Endothelial cell of umbilical vein (primary cell): Measurements from ENCODE around the gene TICAM2. TPM values are rescaled to one million over a fixed set of nuclear protein-coding genes. Genes with fewer than 3 reads are reported as not detected.

Experiments
- BruUV-seq: library from RNA; stranded (reverse); fragments of 400-500 nt; replicated peaks from 2 replicates; lab custom pipeline; 2021; lab: Mats Ljungman, UMichigan
- CTCF ChIA-PET: fragments of 300-600, 350-600 bp; sonication (Branson Sonifier 250); formaldehyde crosslinking; loops from one replicate; lab custom pipeline; 2021; ENCODE audit warnings: antibody characterized with exemption, inconsistent platforms; lab: Charles Lee
- POLR2A ChIA-PET: fragments of 300-600, 350-600 bp; sonication (Branson Sonifier 250); formaldehyde crosslinking; loops from one replicate; lab custom pipeline; 2021; ENCODE audit warnings: antibody characterized with exemption, inconsistent platforms; lab: Charles Lee
- DNase-seq: peaks from one replicate; pipeline ENCODE4 v3.0.0-alpha.2; 2011; ENCODE audit warnings: low read depth, low spot score
- FAIRE-seq: peaks from 2 replicates; lab custom pipeline; 2011; peaks lifted over from hg19 to GRCh38; lab: Jason Lieb, UNC
- H2AFZ ChIP-seq: 2 replicates; pipeline ENCODE4 v1.6.0; 2012; ENCODE audit warnings: low read depth, low read length, control low read depth, inconsistent platforms
- H3K27ac ChIP-seq: 2 replicates; pipeline ENCODE4 v1.5.1; 2011; ENCODE audit warnings: low read depth, mild to moderate bottlenecking, control low read depth, low read length, moderate library complexity; ENCODE audit not compliant: insufficient read depth
- H3K27me3 ChIP-seq, 2 experiments: 2 replicates each; pipeline versions ENCODE4 v1.6.0 to v1.6.1; 2011; ENCODE audit warnings: low read length in 2 of 2, mixed read lengths in 1 of 2; ENCODE audit not compliant: control insufficient read depth in 2 of 2, insufficient read depth in 2 of 2
- H3K36me3 ChIP-seq, 2 experiments: 2 replicates in 1 of 2; 3 replicates in 1 of 2; pipeline ENCODE4 v1.5.1; 2011; ENCODE audit warnings: low read length in 2 of 2, mild to moderate bottlenecking in 1 of 2, moderate library complexity in 1 of 2; ENCODE audit not compliant: control insufficient read depth in 2 of 2, insufficient read depth in 2 of 2; ENCODE audit errors: extremely low read depth in 1 of 2
- H3K4me1 ChIP-seq: 3 replicates; pipeline ENCODE4 v1.5.1; 2011; ENCODE audit warnings: mild to moderate bottlenecking, low read length; ENCODE audit not compliant: control insufficient read depth, insufficient read depth; ENCODE audit errors: extremely low read depth
- H3K4me2 ChIP-seq: 2 replicates; pipeline ENCODE4 v1.6.1; 2011; ENCODE audit warnings: low read length, control low read depth, mixed read lengths; ENCODE audit not compliant: insufficient read depth
- H3K4me3 ChIP-seq, 3 experiments: fragments of 200-600 bp in 1 of 3; sonication (generic), shearing (Covaris generic) in 1 of 3; replicated peaks in 1 of 3; 2 replicates each; pipeline ENCODE4 v1.5.1; 2011 to 2016; ENCODE audit warnings: control low read depth in 3 of 3, low read length in 3 of 3, mild to moderate bottlenecking in 2 of 3, inconsistent platforms in 1 of 3, low read depth in 1 of 3, moderate library complexity in 1 of 3; ENCODE audit not compliant: insufficient read depth in 1 of 3
- H3K79me2 ChIP-seq: 2 replicates; pipeline ENCODE4 v1.6.0; 2012; ENCODE audit warnings: low read length, inconsistent platforms; ENCODE audit not compliant: control insufficient read depth, insufficient read depth
- H3K9ac ChIP-seq: replicated peaks from 2 replicates; pipeline ENCODE3; 2011; ENCODE audit warnings: low read length, control low read depth; ENCODE audit not compliant: insufficient read depth; ENCODE audit errors: extremely low read depth
- H3K9me1 ChIP-seq: replicated peaks from 3 replicates; pipeline ENCODE4 v1.6.0; 2011; ENCODE audit warnings: mild to moderate bottlenecking, low read length; ENCODE audit not compliant: control insufficient read depth, insufficient read depth; ENCODE audit errors: extremely low read depth
- H3K9me3 ChIP-seq: replicated peaks from 2 replicates; pipeline ENCODE4 v1.5.1; 2012; ENCODE audit warnings: low read length, inconsistent platforms; ENCODE audit not compliant: control insufficient read depth, insufficient read depth
- H4K20me1 ChIP-seq: replicated peaks from 2 replicates; pipeline ENCODE3; 2011; ENCODE audit warnings: mild to moderate bottlenecking, low read length; ENCODE audit not compliant: control insufficient read depth, insufficient read depth; ENCODE audit errors: extremely low read depth
- CTCF ChIP-seq, 2 donors: IDR thresholded peaks; 1 replicate in 1 of 2; 2 replicates in 1 of 2; pipeline ENCODE4 v1.5.1; 2011; ENCODE audit warnings: low read length in 2 of 2, mild to moderate bottlenecking in 2 of 2, moderate library complexity in 2 of 2, control low read depth in 1 of 2, inconsistent platforms in 1 of 2, low read depth in 1 of 2; ENCODE audit not compliant: insufficient read depth in 1 of 2; ENCODE audit errors: extremely low read depth in 1 of 2
- EZH2 ChIP-seq: IDR thresholded peaks from 2 replicates; pipeline ENCODE4 v1.6.1; 2012; ENCODE audit warnings: borderline replicate concordance, low read depth, mild to moderate bottlenecking, moderate library complexity, low read length, inconsistent platforms; ENCODE audit not compliant: severe bottlenecking
- FOS ChIP-seq: IDR thresholded peaks from 2 replicates; pipeline ENCODE4 v1.6.1; 2011; ENCODE audit warnings: mild to moderate bottlenecking, low read length, moderate library complexity, borderline replicate concordance; ENCODE audit not compliant: insufficient read depth
- GATA2 ChIP-seq: IDR thresholded peaks from 2 replicates; pipeline ENCODE4 v1.7.0; 2011; ENCODE audit warnings: low read depth, mild to moderate bottlenecking, moderate library complexity, mixed read lengths, low read length; ENCODE audit not compliant: insufficient read length, insufficient read depth
- JUN ChIP-seq: IDR thresholded peaks from 2 replicates; pipeline ENCODE4 v1.6.1; 2011; ENCODE audit warnings: borderline replicate concordance, low read depth; ENCODE audit not compliant: insufficient read length, insufficient read depth
- MAX ChIP-seq: IDR thresholded peaks from 2 replicates; pipeline ENCODE4 v1.6.1; 2011; ENCODE audit not compliant: insufficient read depth, insufficient read length
- MYC ChIP-seq: IDR thresholded peaks from one replicate; pipeline ENCODE4 v1.6.1; 2011; ENCODE audit warnings: mild to moderate bottlenecking, low read depth, low read length
- POLR2A ChIP-seq: IDR thresholded peaks from 2 replicates; pipeline ENCODE4 v1.6.1; 2012; ENCODE audit warnings: low read depth, mild to moderate bottlenecking, control low read depth, low read length
- POLR2AphosphoS5 ChIP-seq: IDR thresholded peaks from 2 replicates; pipeline ENCODE4 v1.6.1; 2012; ENCODE audit warnings: low read depth, mild to moderate bottlenecking, control low read depth, low read length, moderate library complexity; ENCODE audit not compliant: insufficient read depth
- dilution Hi-C: fragments of 300-500 bp; cut with MboI; formaldehyde crosslinking; loops from one replicate; pipeline ENCODE4 v1.15.0; 2019; ENCODE audit warnings: low sequenced_read_pairs; ENCODE audit not compliant: extremely low pct_ligation_motif_present
- intact Hi-C: fragments of 100-400 bp; cut with micrococcal nuclease; formaldehyde crosslinking; loops from one replicate; pipeline ENCODE4 v1.10.0; 2022
- polyA plus RNA-seq, 4 experiments: library from polyadenylated mRNA; depleted of rRNA in 3 of 4; stranded (reverse) in 3 of 4; unstranded in 1 of 4; fragments of >200 nt; gene quantifications; 2 replicates each; pipeline versions ENCODE4 v1.2.1 to v1.2.3, GENCODE V29; 2011 to 2012; ENCODE audit warnings: missing spikeins in 1 of 4
- total RNA-seq: library from RNA; stranded (reverse); gene quantifications from 2 replicates; pipeline ENCODE4 v1.2.3, GENCODE V29; 2021

The TICAM2 gene
- total and polyA plus RNA-seq, 2 donors (not counting 3 experiments of a cell fraction or from before 2014, with no cell fraction given), result 0.18 to 3.5 TPM

- FAIRE-seq (no peak), DNase-seq (no peak)
- Histone ChIP-seq H3K27ac (no peak overlapping the region), H3K79me2 (peaks cover 10% of the 10 kb centered on the region), H3K27me3 (no peaks in the 10 kb centered on the region), H3K4me2 (no peak overlapping the region), H3K4me1 (no peaks in the 10 kb centered on the region), H3K4me3 (no peak overlapping the region), H4K20me1 (no peaks in the 10 kb centered on the region), H3K36me3 (peaks cover 6 to 16% of the 10 kb centered on the region in 2 experiments), H3K9me3 (no peaks in the 10 kb centered on the region), H3K9ac (no peak overlapping the region), H2AFZ (no peak overlapping the region), H3K9me1 (peaks cover 2% of the 10 kb centered on the region)
- intact Hi-C loops (no loop called here), dilution Hi-C loops (no loop called here)
- no TSS peak for BruUV-seq
- CTCF ChIA-PET, result no interaction called here
- POLR2A ChIA-PET, result interaction anchor here (0.7 kb wide), 1 partner anchor 13 kb away, joined by 3 read pairs; no protein-coding TSS in a partner anchor
- TF ChIP-seq CTCF (IDR thresholded peaks at IDR 0.05; ENCODE audit: extremely low read depth in 1 of 2, insufficient read depth in 1 of 2, low read depth in 1 of 2, low read length in 2 of 2), result no peak
- TF ChIP-seq MAX, result no peak
- no peak for TF ChIP-seq EZH2
- TF ChIP-seq FOS, result no peak
- TF ChIP-seq POLR2A, result no peak
- TF ChIP-seq POLR2AphosphoS5, result no peak
- TF ChIP-seq GATA2, result no peak
- no peak for TF ChIP-seq JUN
- no peak for TF ChIP-seq MYC
Observed at GRCh38 chr5:115611873-115612272, 9.6 kb upstream of the TICAM2 start.
